Measurements from ENCODE around the gene CNPY1. TPM values are rescaled to one million over a fixed set of nuclear protein-coding genes. Genes with fewer than 3 reads are reported as not detected.

CNPY1 gene
- total RNA-seq, 1 experiment from 2014 or later = not detected

DNA sequence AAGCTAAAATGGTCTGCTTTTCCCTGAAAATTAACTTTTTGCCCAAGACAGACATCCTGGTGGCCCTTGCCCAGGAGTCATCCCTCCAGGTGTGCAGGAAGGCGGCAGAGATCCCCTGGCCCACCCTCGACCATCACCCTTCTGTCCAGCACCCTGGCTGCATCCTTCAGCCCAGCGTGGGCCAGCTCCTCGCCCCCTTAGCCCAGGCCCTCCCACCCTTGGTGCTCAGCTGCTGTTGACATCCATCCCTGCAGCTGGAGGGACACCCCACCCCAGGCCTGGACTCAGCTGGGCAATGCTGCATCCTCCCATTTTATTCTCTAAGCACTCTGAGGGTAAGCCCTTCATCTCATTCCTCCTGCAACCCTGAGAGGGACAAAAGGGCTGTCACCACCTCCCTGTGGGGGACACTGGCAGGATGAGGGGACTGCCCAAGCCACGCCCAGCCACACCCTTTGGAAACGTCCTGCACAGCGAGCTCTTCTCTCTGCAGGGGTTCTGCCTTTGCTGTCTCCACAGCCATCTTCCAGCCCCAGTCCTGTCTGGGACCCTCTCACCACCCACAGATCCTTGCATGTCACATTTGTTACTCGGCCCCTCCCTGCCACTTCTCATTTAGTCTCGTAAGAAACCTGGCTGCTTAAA is 57.8 kb downstream of the CNPY1 start:
- H3K27me3 ChIP-seq (ENCODE audit: control insufficient read depth, insufficient read depth, low read length) = peaks cover 4% of the 10 kb centered on the region
- no TSS peak for BruUV-seq (replicated peaks)
- ChIA-PET POLR2A (interaction anchor here (0.6 kb wide), 1 partner anchor 46 kb away, joined by 3 read pairs; no protein-coding TSS in a partner anchor), CTCF (no interaction called here)
- no peaks in the 10 kb centered on the region for H3K4me1 ChIP-seq (ENCODE audit: control insufficient read depth, insufficient read depth, low read length)
- H3K9me3 ChIP-seq (ENCODE audit: control insufficient read depth, insufficient read depth, low read depth, low read length) = no peaks in the 10 kb centered on the region
- ATAC-seq = no peak
- intact Hi-C loops (cut with micrococcal nuclease; ENCODE audit: unreplicated experiment) = no loop called here
- no peak overlapping the region for H3K4me3 ChIP-seq (ENCODE audit: low read depth in 2 of 2, low read length in 2 of 2)
- TF ChIP-seq POLR2AphosphoS5 (IDR thresholded peaks at IDR 0.05; ENCODE audit: low read depth, low read length) = no peak
- TF ChIP-seq, protein P1, sequence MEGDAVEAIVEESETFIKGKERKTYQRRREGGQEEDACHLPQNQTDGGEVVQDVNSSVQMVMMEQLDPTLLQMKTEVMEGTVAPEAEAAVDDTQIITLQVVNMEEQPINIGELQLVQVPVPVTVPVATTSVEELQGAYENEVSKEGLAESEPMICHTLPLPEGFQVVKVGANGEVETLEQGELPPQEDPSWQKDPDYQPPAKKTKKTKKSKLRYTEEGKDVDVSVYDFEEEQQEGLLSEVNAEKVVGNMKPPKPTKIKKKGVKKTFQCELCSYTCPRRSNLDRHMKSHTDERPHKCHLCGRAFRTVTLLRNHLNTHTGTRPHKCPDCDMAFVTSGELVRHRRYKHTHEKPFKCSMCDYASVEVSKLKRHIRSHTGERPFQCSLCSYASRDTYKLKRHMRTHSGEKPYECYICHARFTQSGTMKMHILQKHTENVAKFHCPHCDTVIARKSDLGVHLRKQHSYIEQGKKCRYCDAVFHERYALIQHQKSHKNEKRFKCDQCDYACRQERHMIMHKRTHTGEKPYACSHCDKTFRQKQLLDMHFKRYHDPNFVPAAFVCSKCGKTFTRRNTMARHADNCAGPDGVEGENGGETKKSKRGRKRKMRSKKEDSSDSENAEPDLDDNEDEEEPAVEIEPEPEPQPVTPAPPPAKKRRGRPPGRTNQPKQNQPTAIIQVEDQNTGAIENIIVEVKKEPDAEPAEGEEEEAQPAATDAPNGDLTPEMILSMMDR (IDR thresholded peaks at IDR 0.05) = no peak
- TF ChIP-seq TCF7L2 (IDR thresholded peaks at IDR 0.05; ENCODE audit: low read depth, low read length) = no peak
- TF ChIP-seq, protein P2, sequence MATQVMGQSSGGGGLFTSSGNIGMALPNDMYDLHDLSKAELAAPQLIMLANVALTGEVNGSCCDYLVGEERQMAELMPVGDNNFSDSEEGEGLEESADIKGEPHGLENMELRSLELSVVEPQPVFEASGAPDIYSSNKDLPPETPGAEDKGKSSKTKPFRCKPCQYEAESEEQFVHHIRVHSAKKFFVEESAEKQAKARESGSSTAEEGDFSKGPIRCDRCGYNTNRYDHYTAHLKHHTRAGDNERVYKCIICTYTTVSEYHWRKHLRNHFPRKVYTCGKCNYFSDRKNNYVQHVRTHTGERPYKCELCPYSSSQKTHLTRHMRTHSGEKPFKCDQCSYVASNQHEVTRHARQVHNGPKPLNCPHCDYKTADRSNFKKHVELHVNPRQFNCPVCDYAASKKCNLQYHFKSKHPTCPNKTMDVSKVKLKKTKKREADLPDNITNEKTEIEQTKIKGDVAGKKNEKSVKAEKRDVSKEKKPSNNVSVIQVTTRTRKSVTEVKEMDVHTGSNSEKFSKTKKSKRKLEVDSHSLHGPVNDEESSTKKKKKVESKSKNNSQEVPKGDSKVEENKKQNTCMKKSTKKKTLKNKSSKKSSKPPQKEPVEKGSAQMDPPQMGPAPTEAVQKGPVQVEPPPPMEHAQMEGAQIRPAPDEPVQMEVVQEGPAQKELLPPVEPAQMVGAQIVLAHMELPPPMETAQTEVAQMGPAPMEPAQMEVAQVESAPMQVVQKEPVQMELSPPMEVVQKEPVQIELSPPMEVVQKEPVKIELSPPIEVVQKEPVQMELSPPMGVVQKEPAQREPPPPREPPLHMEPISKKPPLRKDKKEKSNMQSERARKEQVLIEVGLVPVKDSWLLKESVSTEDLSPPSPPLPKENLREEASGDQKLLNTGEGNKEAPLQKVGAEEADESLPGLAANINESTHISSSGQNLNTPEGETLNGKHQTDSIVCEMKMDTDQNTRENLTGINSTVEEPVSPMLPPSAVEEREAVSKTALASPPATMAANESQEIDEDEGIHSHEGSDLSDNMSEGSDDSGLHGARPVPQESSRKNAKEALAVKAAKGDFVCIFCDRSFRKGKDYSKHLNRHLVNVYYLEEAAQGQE (IDR thresholded peaks at IDR 0.05; ENCODE audit: insufficient read depth in 1 of 2, low read depth in 2 of 2, low read length in 1 of 2) = no peak
- no peak for TF ChIP-seq SIN3A (IDR thresholded peaks at IDR 0.05; ENCODE audit: borderline replicate concordance, insufficient read depth, low read depth, low read length)
- in situ Hi-C loops (cut with HindIII; ENCODE audit: low pct_unique_long_range_greater_than_20kb, low sequenced_read_pairs) = no loop called here
- H3K27ac ChIP-seq (ENCODE audit: low read length) = no peak overlapping the region
- no peak for DNase-seq (ENCODE audit: low read depth, low spot score)
- no peaks in the 10 kb centered on the region for H3K36me3 ChIP-seq (ENCODE audit: control insufficient read depth, insufficient read depth, low read length)

DNA sequence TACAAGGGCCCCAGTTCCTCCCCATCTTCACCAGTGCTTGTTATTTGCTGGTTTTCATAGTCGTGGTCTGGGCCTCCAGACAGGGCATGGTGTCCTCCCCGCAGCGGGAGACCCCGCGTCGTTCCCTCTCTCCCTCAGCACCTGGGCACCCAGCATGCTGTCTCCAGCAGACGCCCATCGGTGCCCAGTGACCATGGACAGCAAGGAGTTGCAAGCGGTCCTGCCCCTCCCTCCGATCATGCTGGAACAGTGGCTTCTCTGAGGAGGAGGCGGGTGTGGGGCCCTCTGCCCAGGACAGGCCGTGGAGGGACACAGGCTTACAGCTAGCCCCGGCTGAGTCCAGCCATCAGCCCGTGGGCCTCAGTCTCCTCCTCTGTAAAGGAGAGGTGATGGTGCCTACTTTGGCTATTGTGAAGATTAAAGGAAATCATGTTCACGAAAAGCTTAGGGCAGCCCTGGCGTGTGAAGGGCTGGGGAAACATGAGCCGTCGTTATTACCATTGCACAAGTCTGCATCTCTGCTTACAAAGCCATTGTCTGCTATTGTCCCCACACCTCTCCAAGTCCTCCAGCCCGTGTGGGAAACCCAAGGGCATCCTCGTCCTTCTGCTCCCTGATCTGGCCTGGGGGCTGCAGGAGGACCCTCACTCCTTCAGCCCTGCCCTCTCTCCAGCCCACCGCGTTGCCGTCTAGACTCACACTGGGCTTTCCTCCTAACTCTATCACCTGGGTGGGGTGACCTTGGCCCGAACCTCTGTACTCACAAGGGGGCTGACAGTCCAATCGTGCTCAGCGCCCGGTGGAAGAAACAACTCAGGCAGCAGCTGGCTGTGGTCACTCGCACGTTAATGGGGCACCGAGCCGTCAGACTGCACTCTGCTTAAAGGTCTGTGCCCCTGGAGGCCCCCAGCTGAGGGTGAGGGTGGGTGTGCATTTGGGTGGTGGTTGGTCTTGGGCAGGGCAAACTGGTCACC is 58.6 kb downstream of the CNPY1 start:
- no TSS peak for BruUV-seq (replicated peaks)
- ChIA-PET POLR2A (no interaction called here), CTCF (no interaction called here)
- intact Hi-C loops (cut with micrococcal nuclease; ENCODE audit: unreplicated experiment) (no loop called here), in situ Hi-C loops (cut with HindIII; ENCODE audit: low pct_unique_long_range_greater_than_20kb, low sequenced_read_pairs) (no loop called here)
- TF ChIP-seq, protein P1 (IDR thresholded peaks at IDR 0.05) = no peak
- TF ChIP-seq, protein P2 (IDR thresholded peaks at IDR 0.05; ENCODE audit: insufficient read depth in 1 of 2, low read depth in 2 of 2, low read length in 1 of 2) = no peak
- TF ChIP-seq POLR2AphosphoS5 (IDR thresholded peaks at IDR 0.05; ENCODE audit: low read depth, low read length) = no peak
- no peak for TF ChIP-seq SIN3A (IDR thresholded peaks at IDR 0.05; ENCODE audit: borderline replicate concordance, insufficient read depth, low read depth, low read length)
- TF ChIP-seq TCF7L2 (IDR thresholded peaks at IDR 0.05; ENCODE audit: low read depth, low read length) = no peak
- no peak overlapping the region for H3K27ac ChIP-seq (ENCODE audit: low read length)
- H3K4me1 ChIP-seq (ENCODE audit: control insufficient read depth, insufficient read depth, low read length) = no peaks in the 10 kb centered on the region
- no peaks in the 10 kb centered on the region for H3K9me3 ChIP-seq (ENCODE audit: control insufficient read depth, insufficient read depth, low read depth, low read length)
- DNase-seq (ENCODE audit: low read depth, low spot score) = no peak
- no peaks in the 10 kb centered on the region for H3K36me3 ChIP-seq (ENCODE audit: control insufficient read depth, insufficient read depth, low read length)
- no peak overlapping the region for H3K4me3 ChIP-seq (ENCODE audit: low read depth in 2 of 2, low read length in 2 of 2)
- ATAC-seq = no peak
- H3K27me3 ChIP-seq (ENCODE audit: control insufficient read depth, insufficient read depth, low read length) = peaks cover 4% of the 10 kb centered on the region

All from Panc1 (cell line).